ENCODE measurements around the gene OXT. TPM values are rescaled to one million over a fixed set of nuclear protein-coding genes. Genes with fewer than 3 reads are reported as not detected.

OXT gene
- total and polyA plus RNA-seq, 2 of the 8 experiments (the other 6 are each of a cell fraction or from before 2014, with no cell fraction given): not detected

- CTCF ChIA-PET (ENCODE audit: partially characterized antibody): interaction anchor here (0.9 kb wide), 1 partner anchor 57 kb away, joined by 3 read pairs; no protein-coding TSS in a partner anchor
- H2BK120ac ChIP-seq (replicated peaks; ENCODE audit: low read depth, low read length): no peak overlapping the region
- H2BK15ac ChIP-seq (ENCODE audit: low read length): no peak overlapping the region
Observed at GRCh38 chr20:3059489-3059888, 11.9 kb upstream of the OXT start.

More at GRCh38 chr20:3059489-3059888, 11.9 kb upstream of the OXT start:
- no peak for FAIRE-seq
- Histone ChIP-seq H3K9ac (replicated peaks in 1 of 4; ENCODE audit: extremely low read depth in 1 of 4, low read depth in 3 of 4, low read length in 3 of 4) (no peak overlapping the region), H2AK5ac (ENCODE audit: low read depth, low read length) (no peak overlapping the region), H3K14ac (ENCODE audit: insufficient read length) (no peak overlapping the region), H3K4me3 (ENCODE audit: extremely low read depth in 1 of 4, insufficient read depth in 2 of 4, low read depth in 3 of 4, low read length in 4 of 4) (no peak overlapping the region), H3K23me2 (ENCODE audit: low read depth, low read length) (no peaks in the 10 kb centered on the region), H3K27me3 (replicated peaks in 1 of 4; ENCODE audit: control insufficient read depth in 3 of 4, extremely low read depth in 1 of 4, insufficient read depth in 3 of 4, low read length in 3 of 4) (no peaks in the 10 kb centered on the region), H3K79me2 (ENCODE audit: control insufficient read depth in 1 of 2, insufficient read depth in 2 of 2, low read length in 2 of 2) (no peaks in the 10 kb centered on the region), H4K20me1 (replicated peaks in 1 of 2; ENCODE audit: control insufficient read depth in 1 of 2, insufficient read depth in 2 of 2, low read length in 2 of 2) (no peaks in the 10 kb centered on the region), H3K18ac (ENCODE audit: extremely low read depth, low read length) (no peak overlapping the region), H3K9me3 (ENCODE audit: insufficient read depth in 2 of 2, low read depth in 1 of 2, low read length in 1 of 2) (no peaks in the 10 kb centered on the region), H3K36me3 (ENCODE audit: control insufficient read depth in 2 of 4, insufficient read depth in 4 of 4, low read length in 3 of 4) (no peaks in the 10 kb centered on the region), H4K8ac (ENCODE audit: extremely low read depth, insufficient read depth, low read length) (no peak overlapping the region), H4K91ac (replicated peaks; ENCODE audit: insufficient read length, low read length) (peak overlapping the region; percentile 19), H3K56ac (replicated peaks; ENCODE audit: insufficient read length, low read depth, low read length) (no peak overlapping the region), H3K4me2 (ENCODE audit: insufficient read depth in 1 of 2, low read depth in 2 of 2, low read length in 2 of 2) (no peak overlapping the region), H3K23ac (ENCODE audit: insufficient read length) (no peak overlapping the region), H3K4ac (replicated peaks; ENCODE audit: insufficient read length, low read depth, low read length) (no peak overlapping the region), H3K79me1 (ENCODE audit: low read depth, low read length) (no peaks in the 10 kb centered on the region), H3K4me1 (replicated peaks in 1 of 4; ENCODE audit: control insufficient read depth in 3 of 4, insufficient read depth in 4 of 4, low read length in 3 of 4) (no peaks in the 10 kb centered on the region), H2BK5ac (ENCODE audit: low read depth, low read length) (no peak overlapping the region), H2BK20ac (ENCODE audit: low read length) (no peak overlapping the region), H2BK12ac (ENCODE audit: low read depth, low read length) (no peak overlapping the region), H3K27ac (ENCODE audit: low read depth, low read length) (no peak overlapping the region), H2AFZ (ENCODE audit: low read length) (no peak overlapping the region), H4K5ac (ENCODE audit: insufficient read length, low read depth, low read length) (no peak overlapping the region)
- POLR2A ChIA-PET (ENCODE audit: partially characterized antibody): no interaction called here
- TF ChIP-seq CEBPB (IDR thresholded peaks at IDR 0.05; ENCODE audit: low read depth, low read length) (no peak), SP1 (IDR thresholded peaks at IDR 0.05; ENCODE audit: low read depth, low read length) (no peak), RAD21 (IDR thresholded peaks at IDR 0.05 in 1 of 2, conservative IDR thresholded peaks at IDR 0.05 in 1 of 2; ENCODE audit: low read depth in 2 of 2, low read length in 2 of 2) (no peak), SP2 (IDR thresholded peaks at IDR 0.05; ENCODE audit: low read length) (no peak), RNF2 (IDR thresholded peaks at IDR 0.05; ENCODE audit: borderline replicate concordance, low read depth, low read length, missing control alignments, poor library complexity, severe bottlenecking) (no peak), FOSL1 (IDR thresholded peaks at IDR 0.05; ENCODE audit: insufficient read depth, low read depth, low read length) (no peak), POLR2AphosphoS5 (IDR thresholded peaks at IDR 0.05; ENCODE audit: low read depth, low read length) (no peak), TBP (IDR thresholded peaks at IDR 0.05; ENCODE audit: low read depth, low read length) (no peak)
- no peak for DNase-seq (ENCODE audit: low read depth in 1 of 2, low spot score in 2 of 2)
- WGBS, 2 experiments (ENCODE audit: extremely low coverage in 1 of 2, insufficient coverage in 1 of 2, insufficient read length in 1 of 2, insufficient replicate concordance in 2 of 2, low coverage in 1 of 2, low lambda C conversion rate in 2 of 2, missing lambda C conversion rate in 1 of 2): 83% methylated on average over 3 of the region's 3 CpGs; no CpG with 5 or more reads in 1 of the 2 experiments

All from H1 (cell line).